Endodermal cell (in vitro differentiated cells): ENCODE results near the gene TRAK1. TPM values are rescaled to one million over a fixed set of nuclear protein-coding genes. Genes with fewer than 3 reads are reported as not detected.
A peak's percentile ranks its signal among the peaks of the same experiment; 100 is the strongest.

Source experiments
- DNase-seq: peaks from one replicate; pipeline ENCODE4 v3.0.0-alpha.2; 2017
- H3K27ac ChIP-seq: 2 replicates; pipeline ENCODE4 v1.5.1; 2013; ENCODE audit warnings: mild to moderate bottlenecking, low read depth, low read length, moderate library complexity
- H3K27me3 ChIP-seq: 2 replicates; pipeline ENCODE4 v1.6.1; 2013; ENCODE audit warnings: mild to moderate bottlenecking, low read length, moderate library complexity; ENCODE audit not compliant: insufficient read depth, control insufficient read depth, poor library complexity, severe bottlenecking
- H3K36me3 ChIP-seq: 2 replicates; pipeline ENCODE4 v1.7.0; 2013; ENCODE audit warnings: mild to moderate bottlenecking, low read length, moderate library complexity; ENCODE audit not compliant: control insufficient read depth, insufficient read depth
- H3K4me1 ChIP-seq: one replicate; pipeline ENCODE4 v1.7.0; 2013; ENCODE audit warnings: low read length; ENCODE audit not compliant: control insufficient read depth, insufficient read depth
- H3K4me3 ChIP-seq: 2 replicates; pipeline ENCODE4 v1.5.1; 2013; ENCODE audit warnings: mild to moderate bottlenecking, low read length, moderate library complexity
- H3K9ac ChIP-seq: 2 replicates; pipeline ENCODE4 v1.6.1; 2013; ENCODE audit warnings: mild to moderate bottlenecking, low read length, moderate library complexity; ENCODE audit not compliant: poor library complexity, severe bottlenecking; ENCODE audit errors: extremely low read depth
- H3K9me3 ChIP-seq: 2 replicates; pipeline ENCODE4 v1.6.1; 2013; ENCODE audit warnings: mild to moderate bottlenecking, low read length, moderate library complexity; ENCODE audit not compliant: control insufficient read depth
- H3K27ac Mint-ChIP-seq: 2 replicates; pipeline ENCODE4 v1.8.0; 2020; ENCODE audit warnings: mixed read lengths
- H3K27me3 Mint-ChIP-seq: 2 replicates; pipeline ENCODE4 v1.8.0; 2021; ENCODE audit warnings: mild to moderate bottlenecking, mixed read lengths; ENCODE audit not compliant: insufficient read depth
- H3K36me3 Mint-ChIP-seq: 2 replicates; pipeline ENCODE4 v1.8.0; 2020; ENCODE audit warnings: low read depth, mixed read lengths
- H3K4me1 Mint-ChIP-seq: 2 replicates; pipeline ENCODE4 v1.8.0; 2020; ENCODE audit warnings: mixed read lengths
- H3K4me3 Mint-ChIP-seq: 2 replicates; pipeline ENCODE4 v1.8.0; 2020; ENCODE audit warnings: mild to moderate bottlenecking, moderate library complexity, mixed read lengths
- H3K9me3 Mint-ChIP-seq: 2 replicates; pipeline ENCODE4 v1.8.0; 2020; ENCODE audit warnings: mild to moderate bottlenecking, mixed read lengths
- WGBS, 2 experiments: methylation state at CpG; one replicate each; pipeline versions ENCODE4 v1.1.5 to v1.1.7; 2013; ENCODE audit warnings: missing lambda C conversion rate in 2 of 2, mixed read lengths in 1 of 2; ENCODE audit not compliant: insufficient coverage in 1 of 2, insufficient read length in 1 of 2; 5-methylcytosine and 5-hydroxymethylcytosine counted together
- total RNA-seq, 2 donors: library from RNA; stranded (reverse); fragmentation: NEBNext Ultra II Directional in 1 of 2; extraction: Animal tissue kit (Norgen Biotek cat#: 25700) in 1 of 2; gene quantifications; 2 replicates in 1 of 2; 3 replicates in 1 of 2; pipeline ENCODE4 v1.2.1, GENCODE V29; 2021
- TF ChIP-seq, protein P1 (sequence below): fragments of 200-600 bp; sonication (generic); conservative IDR thresholded peaks from 2 replicates; pipeline ENCODE4 v1.5.0; 2021; ENCODE audit warnings: antibody characterized with exemption, mild to moderate bottlenecking

The TRAK1 gene
- total RNA-seq, 2 donors from 2014 or later = 29.8 to 31.0 TPM

DNA sequence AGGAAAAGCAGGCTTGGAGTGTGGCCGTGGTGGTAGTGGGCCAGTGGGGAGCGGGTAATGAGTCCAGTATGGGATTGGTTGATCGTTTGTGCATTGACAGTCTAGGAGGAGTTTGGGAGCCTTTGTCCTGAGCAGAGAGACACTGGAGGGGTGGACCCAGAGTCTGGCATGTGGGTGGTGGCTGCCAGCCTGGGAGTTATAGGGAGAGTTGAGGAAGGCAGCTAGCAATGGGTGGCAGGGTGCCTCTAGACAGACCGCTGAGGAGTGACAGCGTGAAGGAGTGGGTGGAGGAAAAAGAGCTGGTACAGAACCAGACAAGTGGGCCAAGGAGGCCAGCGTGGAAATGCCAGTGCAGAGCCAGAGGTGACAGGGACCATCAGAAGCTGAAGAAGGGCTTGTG lies 176.7 kb downstream of the TRAK1 start:
- WGBS, 2 experiments = 88 to 90% methylated on average over 5 to 6 of the region's 6 CpGs
- no peak overlapping the region for H3K4me3 Mint-ChIP-seq

DNA sequence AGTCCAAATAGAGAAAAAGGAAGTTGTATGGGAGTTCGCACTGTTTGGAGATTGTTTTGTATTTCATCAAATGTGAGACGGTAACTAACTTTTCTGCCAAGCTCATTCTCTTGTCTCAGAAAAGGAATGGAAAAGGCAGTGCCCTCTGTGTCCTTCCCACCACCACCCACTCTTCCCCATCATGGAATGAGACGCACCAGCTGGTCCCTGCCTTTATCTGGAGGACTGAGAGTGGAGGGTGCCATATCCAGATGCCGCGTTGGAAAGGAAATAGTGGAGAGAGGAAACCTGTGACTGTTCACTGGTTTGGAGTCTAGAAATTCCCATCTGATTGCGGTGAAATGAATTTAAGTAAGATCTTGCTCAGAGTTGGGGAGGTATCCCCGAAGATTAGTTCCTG lies 178.5 kb downstream of the TRAK1 start:
- Mint-ChIP-seq H3K9me3 (peaks cover 21% of the 10 kb centered on the region), H3K27ac (no peak overlapping the region), H3K4me3 (no peak overlapping the region), H3K36me3 (no peaks in the 10 kb centered on the region), H3K4me1 (peaks cover 20% of the 10 kb centered on the region), H3K27me3 (peaks cover 42% of the 10 kb centered on the region)
- no peak overlapping the region for H3K9ac ChIP-seq
- no peaks in the 10 kb centered on the region for H3K36me3 ChIP-seq
- H3K9me3 ChIP-seq = peaks cover 25% of the 10 kb centered on the region
- peaks cover 13% of the 10 kb centered on the region for H3K27me3 ChIP-seq
- 87 to 93% methylated on average over 5 to 7 of the region's 7 CpGs for WGBS, 2 experiments
- no peak for DNase-seq
- H3K4me3 ChIP-seq = no peak overlapping the region
- H3K4me1 ChIP-seq = peaks cover 4% of the 10 kb centered on the region
- H3K27ac ChIP-seq = no peak overlapping the region
- TF ChIP-seq, protein P1, sequence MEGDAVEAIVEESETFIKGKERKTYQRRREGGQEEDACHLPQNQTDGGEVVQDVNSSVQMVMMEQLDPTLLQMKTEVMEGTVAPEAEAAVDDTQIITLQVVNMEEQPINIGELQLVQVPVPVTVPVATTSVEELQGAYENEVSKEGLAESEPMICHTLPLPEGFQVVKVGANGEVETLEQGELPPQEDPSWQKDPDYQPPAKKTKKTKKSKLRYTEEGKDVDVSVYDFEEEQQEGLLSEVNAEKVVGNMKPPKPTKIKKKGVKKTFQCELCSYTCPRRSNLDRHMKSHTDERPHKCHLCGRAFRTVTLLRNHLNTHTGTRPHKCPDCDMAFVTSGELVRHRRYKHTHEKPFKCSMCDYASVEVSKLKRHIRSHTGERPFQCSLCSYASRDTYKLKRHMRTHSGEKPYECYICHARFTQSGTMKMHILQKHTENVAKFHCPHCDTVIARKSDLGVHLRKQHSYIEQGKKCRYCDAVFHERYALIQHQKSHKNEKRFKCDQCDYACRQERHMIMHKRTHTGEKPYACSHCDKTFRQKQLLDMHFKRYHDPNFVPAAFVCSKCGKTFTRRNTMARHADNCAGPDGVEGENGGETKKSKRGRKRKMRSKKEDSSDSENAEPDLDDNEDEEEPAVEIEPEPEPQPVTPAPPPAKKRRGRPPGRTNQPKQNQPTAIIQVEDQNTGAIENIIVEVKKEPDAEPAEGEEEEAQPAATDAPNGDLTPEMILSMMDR = no peak

More for the DNA sequence above, 176.7 kb downstream of the TRAK1 start:
- H3K27ac ChIP-seq = no peak overlapping the region
- no peak for DNase-seq
- Mint-ChIP-seq H3K36me3 (no peaks in the 10 kb centered on the region), H3K27me3 (peaks cover 55% of the 10 kb centered on the region), H3K27ac (no peak overlapping the region), H3K9me3 (peaks cover 30% of the 10 kb centered on the region), H3K4me1 (peaks cover 20% of the 10 kb centered on the region)
- H3K4me1 ChIP-seq = peaks cover 4% of the 10 kb centered on the region
- peaks cover 31% of the 10 kb centered on the region for H3K27me3 ChIP-seq
- TF ChIP-seq, protein P1 = no peak
- no peak overlapping the region for H3K9ac ChIP-seq
- peaks cover 17% of the 10 kb centered on the region for H3K9me3 ChIP-seq
- H3K36me3 ChIP-seq = no peaks in the 10 kb centered on the region
- no peak overlapping the region for H3K4me3 ChIP-seq

DNA sequence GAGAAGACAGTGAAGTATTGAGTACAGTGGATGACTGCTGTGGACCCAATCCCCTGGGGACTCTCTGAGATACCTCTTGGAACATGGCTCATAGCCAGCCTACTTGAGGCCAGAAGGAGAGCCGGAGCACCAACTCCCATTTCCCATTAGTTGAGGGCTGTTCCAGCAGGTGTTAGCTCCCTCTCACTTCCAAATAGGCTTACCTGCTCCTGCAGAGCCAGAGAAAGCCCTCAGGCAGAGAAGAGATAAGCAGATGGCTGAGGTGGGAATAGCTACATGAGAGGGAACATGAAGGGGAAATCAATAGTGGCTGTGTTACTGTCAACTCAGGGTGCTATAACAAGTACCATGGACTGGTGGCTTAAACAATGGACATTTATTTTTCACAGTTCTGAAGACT lies 179.4 kb downstream of the TRAK1 start:
- TF ChIP-seq, protein P1 = no peak
- Histone ChIP-seq H3K27ac (no peak overlapping the region), H3K4me1 (peaks cover 4% of the 10 kb centered on the region), H3K9ac (no peak overlapping the region), H3K36me3 (no peaks in the 10 kb centered on the region), H3K9me3 (peaks cover 25% of the 10 kb centered on the region), H3K4me3 (peak overlapping the region; percentile 69), H3K27me3 (peaks cover 4% of the 10 kb centered on the region)
- Mint-ChIP-seq H3K27ac (no peak overlapping the region), H3K9me3 (peaks cover 19% of the 10 kb centered on the region), H3K4me3 (no peak overlapping the region), H3K36me3 (no peaks in the 10 kb centered on the region), H3K27me3 (peaks cover 36% of the 10 kb centered on the region), H3K4me1 (peaks cover 20% of the 10 kb centered on the region)
- WGBS, 2 experiments = 50% methylated on average over 1 of the region's 1 CpG; no CpG with 5 or more reads in 1 of the 2 experiments
- peak; percentile 63 for DNase-seq
